ENCODE measurements around the gene CLEC3B. TPM values are rescaled to one million over a fixed set of nuclear protein-coding genes. Genes with fewer than 3 reads are reported as not detected.

The CLEC3B gene
- total RNA-seq, 2 experiments from 2014 or later = not detected

- intact Hi-C loops (cut with DNase I, micrococcal nuclease) = no loop called here
- ATAC-seq (no peak), DNase-seq (no peak)
- Mint-ChIP-seq H3K4me3 (no peak overlapping the region), H3K27ac (no peak overlapping the region), H3K36me3 (ENCODE audit: low read depth) (peaks cover 2% of the 10 kb centered on the region), H3K27me3 (no peaks in the 10 kb centered on the region), H3K4me1 (peaks cover 6% of the 10 kb centered on the region), H3K9me3 (ENCODE audit: low read depth) (no peaks in the 10 kb centered on the region)
- ChIA-PET POLR2A (no interaction called here), CTCF (interaction anchor here (1.0 to 1.4 kb wide), 2 partner anchors 17 to 43 kb away, joined by 5 read pairs; no protein-coding TSS in a partner anchor)
Measured at GRCh38 chr3:45084361-45084760, 58.3 kb downstream of the CLEC3B start.

DNA sequence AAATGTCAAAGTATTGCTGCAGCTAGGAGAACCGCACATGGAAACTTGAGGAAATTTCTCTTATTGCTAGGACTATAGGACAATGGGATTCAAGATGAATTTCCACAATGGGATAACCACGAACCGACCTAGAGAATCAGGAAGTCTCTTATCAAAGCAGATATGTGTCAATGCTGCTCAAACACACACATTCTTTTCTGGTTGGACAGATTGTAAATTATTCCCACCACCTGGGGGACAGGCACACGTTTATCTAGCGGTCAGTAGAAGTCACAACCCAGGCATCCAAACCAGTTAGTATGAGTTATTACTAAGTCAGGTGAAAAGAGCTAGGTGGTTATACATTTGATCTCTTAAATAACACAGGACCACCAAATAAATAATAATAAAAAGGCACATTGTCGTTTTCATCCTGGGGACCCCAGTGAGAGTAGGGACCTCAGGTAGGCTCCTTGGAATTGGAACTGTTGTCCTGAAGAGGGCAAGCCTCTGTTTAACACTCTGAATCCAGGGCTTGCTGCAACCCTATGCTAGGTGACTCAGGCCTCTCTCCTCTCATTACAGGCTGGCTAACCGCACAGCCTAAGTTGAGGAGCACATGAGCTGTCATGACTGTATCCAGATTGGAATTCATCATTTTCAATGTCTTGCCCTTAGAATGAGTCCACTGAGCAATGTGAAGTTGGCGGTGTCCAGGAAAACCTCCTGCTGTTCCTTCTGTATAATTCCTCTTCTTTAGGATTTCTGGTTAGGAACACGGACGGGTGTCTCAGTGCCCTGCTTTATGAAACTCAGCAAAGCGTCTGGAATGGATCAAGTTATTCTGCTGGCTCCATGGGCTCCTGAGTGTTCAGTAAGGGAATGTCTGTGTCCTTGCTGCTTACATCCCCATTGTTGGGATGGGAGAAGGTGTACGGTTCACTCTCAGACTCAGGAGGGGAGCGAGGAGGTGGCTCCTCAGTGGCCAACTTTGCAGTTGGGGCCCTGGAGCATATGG is 59.0 kb downstream of the CLEC3B start:
- POLR2A ChIA-PET = no interaction called here
- no peak for ATAC-seq

More for the DNA sequence above, 59.0 kb downstream of the CLEC3B start:
- peaks cover 2% of the 10 kb centered on the region for H3K36me3 Mint-ChIP-seq (ENCODE audit: low read depth)
- no peak for DNase-seq
- CTCF ChIA-PET = interaction anchor here (0.7 to 0.9 kb wide), 2 partner anchors 27 to 575 kb away, joined by 3 read pairs; no protein-coding TSS in a partner anchor
- no peaks in the 10 kb centered on the region for H3K9me3 Mint-ChIP-seq (ENCODE audit: low read depth)
- no peaks in the 10 kb centered on the region for H3K27me3 Mint-ChIP-seq
- intact Hi-C loops (cut with DNase I, micrococcal nuclease) = no loop called here
- H3K27ac Mint-ChIP-seq = no peak overlapping the region
- peaks cover 6% of the 10 kb centered on the region for H3K4me1 Mint-ChIP-seq
- H3K4me3 Mint-ChIP-seq = no peak overlapping the region

Other genes starting within 250 kb of the CLEC3B start
- gene TMEM42, start 164.4 kb upstream of the CLEC3B start, total RNA-seq = 10 to 100 TPM in 1 of 2 experiments, 1 to 10 TPM in 1; 7.6 to 10.9 TPM
- not detected for gene TGM4, start 151.7 kb upstream of the CLEC3B start, total RNA-seq
- gene ZDHHC3, start 50.1 kb upstream of the CLEC3B start, total RNA-seq = 10 to 100 TPM; 31.9 to 32.9 TPM
- 10 to 100 TPM; 42.7 to 70.7 TPM for gene EXOSC7, start 50.1 kb upstream of the CLEC3B start, total RNA-seq
- gene CDCP1, start 120.1 kb downstream of the CLEC3B start, total RNA-seq = 1 to 10 TPM; 3.7 to 5.8 TPM
- gene TMEM158, start 200.0 kb downstream of the CLEC3B start, total RNA-seq = under 1 TPM in 1 of 2 experiments, not detected in 1; 0.09 TPM

Data from activated CD4-positive, alpha-beta T cell treated with anti-CD3 and anti-CD28 coated beads for 36 hours (primary cell).